Lower leg skin (tissue), 3 donors: ENCODE measurements around the gene EIF4A3.

Source experiments
- CTCF ChIP-seq, 3 donors: fragments of 450-650 bp; IDR thresholded peaks; one replicate each; pipeline ENCODE4 v1.5.1; 2016; ENCODE audit warnings: antibody characterized with exemption in 3 of 3, mild to moderate bottlenecking in 3 of 3, moderate library complexity in 2 of 3
- POLR2A ChIP-seq, 2 donors: fragments of 450-650 bp; IDR thresholded peaks; one replicate each; pipeline ENCODE4 v1.6.1; 2016 to 2017; ENCODE audit warnings: antibody characterized with exemption in 2 of 2, mild to moderate bottlenecking in 1 of 2, moderate library complexity in 1 of 2

GRCh38 chr17:80107231-80108021 is 39.5 kb downstream of the EIF4A3 start:
- no peak for TF ChIP-seq POLR2A (IDR thresholded peaks at IDR 0.05)
- no peak for TF ChIP-seq CTCF (IDR thresholded peaks at IDR 0.05)
